Activated CD8-positive, alpha-beta memory T cell treated with anti-CD3 and anti-CD28 coated beads, Interleukin-2, amount 50 U/mL, for 48 hours (primary cell): ENCODE results near the gene TEC.
"Not testable (repeated sequence)": the region's sequence is repeated elsewhere in the genome, so short reads cannot be mapped to it uniquely, and the experiment has no call there.

Experiments used
- DNase-seq: peaks from one replicate; pipeline ENCODE4 v3.0.0-alpha.2; 2020

The TEC gene

DNA sequence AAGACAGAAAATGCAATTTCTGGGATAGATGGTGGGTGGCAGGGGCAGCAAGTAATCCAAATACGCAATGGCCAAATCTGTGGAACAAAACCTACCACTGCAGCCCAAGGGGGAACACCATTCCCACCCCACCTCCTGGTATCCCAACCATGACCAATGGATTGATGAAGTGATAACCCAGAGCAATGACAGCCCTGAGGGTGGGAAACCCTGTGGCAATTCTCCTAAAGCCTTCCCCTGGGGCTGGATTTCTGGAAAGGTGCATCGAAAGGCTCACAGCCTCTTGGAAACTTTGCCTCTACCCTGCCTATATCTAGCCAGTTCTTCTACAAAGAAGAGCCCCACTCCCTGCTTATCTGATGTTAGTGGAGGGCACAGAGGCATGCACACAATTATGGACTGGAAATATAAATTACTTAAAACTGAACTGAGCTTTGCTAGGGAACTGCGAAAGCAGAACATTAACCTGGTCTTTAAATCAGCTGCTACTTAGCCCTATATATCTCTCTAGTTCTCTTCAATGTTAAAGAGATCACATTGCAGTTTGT lies 75.6 kb downstream of the TEC start:
- no peak for DNase-seq

DNA sequence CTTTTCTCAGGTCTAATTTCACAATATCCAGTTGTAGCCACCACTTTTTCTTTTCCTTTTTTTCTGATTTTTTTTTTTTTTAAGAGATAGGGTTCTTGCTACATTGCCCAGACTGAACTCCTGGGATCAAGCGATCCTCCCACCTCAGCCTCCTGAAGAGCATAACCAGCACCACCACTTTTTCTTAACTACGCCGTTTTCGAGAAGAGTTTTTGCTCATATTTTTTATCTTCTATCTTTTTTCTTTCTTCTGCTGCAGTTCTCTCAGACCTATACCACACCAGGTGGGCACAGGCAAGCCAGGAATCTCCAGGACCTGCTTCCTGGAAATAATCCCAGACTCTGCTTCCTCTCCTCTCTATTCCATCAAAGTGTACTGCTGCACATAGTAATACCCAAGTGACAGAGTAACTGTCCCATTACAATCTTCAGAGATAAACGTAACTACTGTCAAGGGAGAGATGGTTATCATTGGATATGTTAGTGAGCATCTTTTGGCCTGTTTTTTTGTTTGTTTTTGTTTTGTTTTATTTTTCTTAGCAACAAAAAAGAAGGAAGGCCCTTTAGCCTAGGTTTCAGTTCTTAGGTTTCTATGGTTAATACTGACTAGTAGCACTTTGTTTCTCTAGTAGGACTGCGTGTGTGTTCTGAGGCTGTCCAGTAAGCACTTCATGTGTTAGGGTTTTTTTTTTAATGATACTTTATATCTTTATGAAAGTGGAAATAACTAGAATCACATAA lies 76.4 kb downstream of the TEC start:
- no peak for DNase-seq

DNA sequence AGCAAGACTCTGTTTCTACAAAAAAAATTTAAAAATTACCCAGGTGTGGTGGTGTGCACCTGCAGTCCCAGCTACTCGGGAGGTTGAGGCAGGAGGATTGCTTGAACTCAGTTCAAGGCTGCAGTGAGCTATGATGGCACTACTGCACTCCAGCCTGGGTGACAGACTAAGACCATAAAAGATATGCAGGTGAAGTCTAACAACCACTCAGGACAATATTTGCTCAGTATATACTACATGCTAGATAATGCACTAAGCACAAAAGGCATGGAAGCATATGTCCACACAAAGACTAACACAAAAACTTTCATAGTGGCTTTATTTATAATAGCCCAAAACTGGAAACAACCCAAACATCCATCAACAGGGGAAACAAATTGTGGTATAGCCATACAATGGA lies 77.9 kb downstream of the TEC start:
- no peak for DNase-seq

DNA sequence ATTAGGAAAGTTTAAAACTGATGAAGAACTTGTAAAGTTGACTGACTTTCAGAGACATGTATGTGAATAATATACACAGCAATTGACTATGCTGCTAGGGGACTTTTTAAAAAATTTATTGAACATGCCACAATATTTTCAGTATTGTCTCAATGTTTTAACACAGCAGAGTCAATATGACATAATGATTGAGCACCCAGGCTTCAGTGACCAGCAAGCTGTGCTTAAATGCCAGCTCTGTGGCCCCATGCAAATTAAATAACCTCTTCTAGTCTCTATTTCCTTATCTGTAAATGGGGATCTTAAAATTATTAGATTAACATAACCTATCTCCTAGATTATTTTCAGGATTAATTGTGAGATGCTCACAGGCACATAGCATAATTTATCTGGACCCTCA lies 78.8 kb downstream of the TEC start:
- DNase-seq, result no peak

DNA sequence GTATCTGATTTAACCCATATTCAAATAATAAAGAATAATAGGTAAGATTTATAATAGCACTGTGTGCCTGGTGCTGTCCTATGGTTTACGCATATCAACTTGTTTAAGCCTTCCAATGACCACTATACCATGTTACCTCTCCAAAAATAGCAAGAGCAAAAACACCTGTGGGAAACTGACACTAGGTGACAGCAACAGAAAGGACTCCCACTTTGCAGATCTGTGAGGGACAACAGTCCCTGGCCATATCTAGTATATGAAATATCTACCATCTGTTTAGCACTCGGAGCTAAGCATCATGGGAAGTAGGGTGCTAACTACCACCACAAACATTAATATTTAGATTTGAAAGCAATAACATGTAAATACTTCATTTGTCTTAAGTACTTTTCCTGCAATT lies 79.9 kb downstream of the TEC start:
- no peak for DNase-seq

DNA sequence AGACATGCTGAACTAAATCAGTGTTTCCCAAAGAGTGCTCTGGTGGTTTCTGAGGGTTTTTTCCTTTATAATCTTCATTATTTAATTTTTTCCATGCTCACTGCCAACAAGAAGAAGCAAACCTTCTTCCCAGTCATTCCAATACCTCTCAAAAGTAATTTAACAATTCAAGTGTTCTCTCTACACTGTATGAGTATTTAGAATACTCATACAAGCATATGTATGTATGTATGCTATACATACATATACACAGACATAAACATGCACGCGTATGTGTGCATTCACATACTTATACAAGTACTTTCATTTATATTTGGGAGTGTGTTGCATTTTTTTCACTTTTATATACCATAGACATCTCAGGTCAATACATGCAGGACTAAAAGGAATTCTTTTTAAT lies 81.2 kb downstream of the TEC start:
- no peak for DNase-seq

DNA sequence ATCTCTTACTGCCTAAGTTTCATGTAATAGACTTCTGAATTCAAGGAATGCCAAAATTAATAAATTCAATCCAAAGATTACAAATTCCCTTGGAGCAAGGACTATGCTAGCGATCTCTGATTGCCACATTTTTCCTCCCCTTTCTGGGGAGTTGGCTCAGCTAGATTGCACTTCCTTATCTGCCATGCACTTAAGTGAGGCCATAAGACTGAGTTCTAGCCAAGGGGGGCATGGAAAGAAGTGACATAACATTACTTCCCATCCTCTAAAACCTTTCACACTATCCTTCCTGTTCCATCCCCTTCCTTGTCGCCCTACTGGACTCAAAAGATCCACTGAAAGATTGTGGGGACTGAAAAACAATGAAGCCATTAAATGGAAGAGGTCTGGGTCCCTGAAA lies 81.8 kb downstream of the TEC start:
- no peak for DNase-seq

DNA sequence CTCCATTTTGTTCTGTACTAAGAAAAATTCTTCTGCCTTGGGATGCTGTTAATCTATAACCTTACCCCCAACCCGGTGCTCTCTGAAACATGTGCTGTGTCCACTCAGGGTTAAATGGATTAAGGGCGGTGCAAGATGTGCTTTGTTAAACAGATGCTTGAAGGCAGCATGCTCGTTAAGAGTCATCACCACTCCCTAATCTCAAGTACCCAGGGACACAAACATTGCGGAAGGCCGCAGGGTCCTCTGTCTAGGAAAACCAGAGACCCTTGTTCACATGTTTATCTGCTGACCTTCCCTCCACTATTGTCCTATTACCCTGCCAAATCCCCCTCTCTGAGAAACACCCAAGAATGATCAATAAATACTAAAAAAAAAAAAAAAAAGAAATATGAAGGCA lies 82.6 kb downstream of the TEC start:
- DNase-seq, result not testable (repeated sequence)

DNA sequence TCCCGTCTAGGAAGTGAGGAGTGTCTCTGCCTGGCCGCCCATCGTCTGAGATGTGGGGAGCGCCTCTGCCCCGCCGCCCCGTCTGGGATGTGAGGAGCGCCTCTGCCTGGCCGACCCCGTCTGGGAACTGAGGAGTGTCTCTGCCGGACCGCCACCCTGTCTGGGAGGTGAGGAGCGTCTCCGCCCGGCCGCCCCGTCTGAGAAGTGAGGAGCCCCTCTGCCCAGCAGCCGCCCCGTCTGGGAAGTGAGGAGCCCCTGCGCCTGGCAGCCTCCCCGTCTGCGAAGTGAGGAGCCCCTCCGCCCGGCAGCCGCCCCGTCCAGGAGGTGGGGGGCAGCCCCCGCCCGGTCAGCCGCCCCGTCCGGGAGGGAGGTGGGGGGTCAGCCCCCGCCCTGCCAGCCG lies 83.2 kb downstream of the TEC start:
- DNase-seq, result not testable (repeated sequence)

DNA sequence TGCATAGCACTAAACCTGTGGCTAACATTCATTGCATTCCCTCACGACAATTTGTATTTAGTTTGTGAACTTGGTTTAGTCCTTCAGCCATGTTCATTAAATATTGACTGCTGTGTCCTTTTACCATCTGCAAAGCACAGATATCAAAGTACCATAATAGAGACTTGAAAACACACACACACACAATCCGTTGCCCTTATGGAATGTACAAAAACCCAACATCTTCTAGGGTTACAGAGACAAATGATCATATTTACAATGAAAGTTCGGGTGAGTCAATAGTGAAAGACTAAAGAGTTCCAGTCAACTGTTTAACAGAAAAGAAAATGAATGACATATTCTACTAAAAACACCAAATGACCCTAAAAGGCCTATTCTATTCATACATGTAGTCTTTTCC lies 84.8 kb downstream of the TEC start:
- DNase-seq, result no peak

DNA sequence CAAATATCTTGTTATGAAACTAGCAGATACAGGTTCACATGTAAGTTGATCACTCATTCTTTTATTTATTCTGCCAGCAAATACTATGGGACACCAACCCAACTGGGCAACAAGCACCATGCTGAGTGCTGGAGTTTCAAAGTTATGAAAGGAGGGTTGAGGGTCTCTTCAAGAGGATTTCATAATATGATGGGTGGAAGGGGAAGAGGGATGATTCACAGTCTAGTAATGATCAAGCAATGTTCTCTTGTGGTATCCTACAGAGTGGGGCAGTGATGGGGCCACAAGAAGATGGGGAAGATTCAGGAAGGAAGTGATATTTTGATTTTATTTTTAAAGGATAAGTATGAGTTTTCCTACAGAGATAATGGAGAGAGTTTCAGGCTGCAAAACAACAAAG lies 89.4 kb downstream of the TEC start:
- no peak for DNase-seq

DNA sequence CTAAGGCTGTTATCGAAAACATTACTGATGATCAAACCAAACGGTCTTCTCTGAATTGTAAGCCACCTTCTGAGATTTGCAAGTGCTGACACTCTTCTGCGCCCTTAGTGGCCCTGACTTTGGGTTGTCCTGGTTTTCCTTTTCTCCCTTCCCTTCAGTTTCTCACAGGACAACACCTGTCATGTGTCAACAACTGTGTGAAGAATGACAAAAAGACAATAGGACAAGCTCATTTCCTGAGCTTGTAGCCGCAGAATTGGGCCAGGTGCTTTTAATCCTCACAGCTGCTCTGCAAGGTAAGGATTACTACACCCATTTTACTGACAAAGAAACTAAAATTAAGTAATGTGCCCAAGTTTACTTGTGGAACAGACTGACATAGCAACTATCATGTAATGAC lies 90.7 kb downstream of the TEC start:
- DNase-seq, result no peak

DNA sequence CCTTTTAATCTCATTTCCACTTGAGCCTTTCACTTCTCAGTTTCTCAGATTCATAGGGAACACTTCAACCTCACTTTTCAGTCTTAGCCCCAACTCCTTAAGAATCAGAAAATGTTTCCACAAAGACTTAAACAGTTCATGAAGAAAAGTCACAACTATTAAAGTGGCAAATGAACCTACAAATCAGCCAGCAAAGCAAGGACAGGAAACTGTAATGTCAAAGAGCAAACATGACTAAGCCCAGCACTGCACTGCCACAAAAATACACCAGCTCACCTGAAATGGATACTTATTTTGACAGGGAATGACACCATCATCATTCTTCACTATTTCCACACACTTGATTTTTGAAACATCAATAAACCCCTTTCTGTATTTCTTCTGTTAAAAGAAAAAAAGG lies 93.8 kb downstream of the TEC start:
- DNase-seq, result no peak

DNA sequence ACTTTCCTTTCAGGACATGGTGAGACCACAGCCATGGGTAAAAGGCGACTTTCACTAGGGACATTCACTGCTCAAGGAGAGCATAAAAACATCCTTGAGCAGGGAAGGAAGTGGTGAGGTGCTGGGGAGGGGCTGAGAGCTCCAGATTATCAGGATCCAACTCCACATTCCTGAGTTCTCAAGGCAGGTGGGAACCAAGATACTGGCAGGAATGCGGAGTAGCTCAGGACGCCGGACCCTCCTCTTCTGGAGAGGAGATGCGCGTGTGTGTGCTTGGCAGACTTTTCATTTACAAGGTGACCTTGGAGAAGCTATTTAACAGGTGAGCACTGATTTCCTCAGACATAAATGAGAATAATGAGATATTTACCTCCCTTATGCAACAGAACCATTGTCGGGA lies 94.3 kb downstream of the TEC start:
- DNase-seq, result no peak

DNA sequence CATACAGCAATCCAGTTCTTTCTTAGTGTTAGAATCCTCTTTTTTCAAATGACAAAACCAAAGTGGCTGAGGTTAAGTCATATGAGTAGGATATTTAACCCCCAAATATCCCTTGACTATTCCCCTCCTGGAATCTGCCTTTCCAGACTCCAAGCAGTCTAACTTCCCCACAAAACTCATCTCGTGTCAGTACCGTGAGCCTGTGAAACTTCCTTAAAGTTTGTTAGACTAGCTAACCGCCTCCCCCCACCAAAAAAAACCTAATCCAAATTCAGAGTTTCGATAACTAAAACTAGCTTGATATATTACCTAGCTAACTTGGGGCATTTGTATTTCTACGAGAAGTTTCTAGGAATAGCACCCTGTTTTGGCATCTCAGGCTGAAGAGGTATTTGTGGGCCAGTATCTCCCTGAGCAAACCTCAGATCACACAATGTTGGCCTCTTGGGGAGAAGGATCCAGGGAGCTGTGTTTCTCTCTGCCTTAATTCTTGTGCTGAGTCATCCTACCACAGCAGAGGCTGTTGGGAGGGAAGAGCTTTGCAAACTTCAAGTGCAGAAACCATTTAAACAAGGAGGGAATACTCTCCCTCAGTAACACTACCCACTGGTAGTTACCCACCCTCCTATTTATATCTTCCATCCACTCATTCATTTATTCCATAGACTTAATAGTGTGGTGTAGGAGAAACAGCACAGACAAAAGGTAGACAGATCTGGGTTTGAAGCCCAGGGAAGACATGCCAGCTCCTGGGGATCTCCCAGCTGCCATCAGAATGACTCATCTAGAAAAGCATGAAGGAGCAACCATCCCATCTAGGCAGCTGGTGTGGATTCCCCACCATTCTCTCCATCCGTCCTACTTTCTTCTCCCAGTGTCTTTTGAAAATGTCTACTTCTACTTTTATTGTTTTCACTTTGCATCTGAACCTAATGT lies 96.3 kb downstream of the TEC start:
- no peak for DNase-seq

DNA sequence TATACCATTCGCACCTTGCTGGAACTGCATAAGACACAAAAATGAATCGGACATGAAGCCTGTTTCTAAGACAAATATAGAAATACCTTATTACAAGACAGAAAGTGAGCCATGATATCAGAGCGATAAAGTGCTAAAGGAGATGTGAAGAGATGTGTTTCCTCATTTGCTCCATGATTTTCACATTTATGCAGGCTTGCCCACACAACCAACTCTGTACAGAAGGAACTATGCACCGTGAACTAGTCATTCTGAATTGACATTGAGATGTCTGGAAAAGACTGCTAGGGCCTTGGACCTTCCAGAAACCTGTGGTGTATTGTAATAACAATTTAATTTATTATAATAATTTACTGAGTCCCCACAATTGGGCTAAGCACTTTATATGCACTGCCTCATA lies 97.0 kb downstream of the TEC start:
- no peak for DNase-seq

DNA sequence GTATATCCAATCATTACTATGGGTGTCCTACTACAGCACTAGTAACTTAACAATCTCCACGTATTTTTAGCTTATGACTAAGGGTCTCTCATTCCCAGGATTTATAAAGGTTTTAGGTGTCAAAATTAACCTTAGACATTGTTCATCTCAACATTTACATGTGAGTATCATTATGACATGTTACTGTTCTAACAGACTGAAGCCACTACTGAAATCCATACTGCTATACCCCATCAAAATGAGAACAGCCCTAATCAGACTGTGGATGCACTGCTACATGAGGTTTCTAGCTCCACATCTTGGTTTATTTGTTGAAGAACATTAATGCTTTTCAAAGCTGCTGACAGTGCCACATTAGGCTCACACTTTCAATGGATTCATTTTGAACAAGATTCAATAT lies 100.0 kb downstream of the TEC start:
- DNase-seq, result no peak

DNA sequence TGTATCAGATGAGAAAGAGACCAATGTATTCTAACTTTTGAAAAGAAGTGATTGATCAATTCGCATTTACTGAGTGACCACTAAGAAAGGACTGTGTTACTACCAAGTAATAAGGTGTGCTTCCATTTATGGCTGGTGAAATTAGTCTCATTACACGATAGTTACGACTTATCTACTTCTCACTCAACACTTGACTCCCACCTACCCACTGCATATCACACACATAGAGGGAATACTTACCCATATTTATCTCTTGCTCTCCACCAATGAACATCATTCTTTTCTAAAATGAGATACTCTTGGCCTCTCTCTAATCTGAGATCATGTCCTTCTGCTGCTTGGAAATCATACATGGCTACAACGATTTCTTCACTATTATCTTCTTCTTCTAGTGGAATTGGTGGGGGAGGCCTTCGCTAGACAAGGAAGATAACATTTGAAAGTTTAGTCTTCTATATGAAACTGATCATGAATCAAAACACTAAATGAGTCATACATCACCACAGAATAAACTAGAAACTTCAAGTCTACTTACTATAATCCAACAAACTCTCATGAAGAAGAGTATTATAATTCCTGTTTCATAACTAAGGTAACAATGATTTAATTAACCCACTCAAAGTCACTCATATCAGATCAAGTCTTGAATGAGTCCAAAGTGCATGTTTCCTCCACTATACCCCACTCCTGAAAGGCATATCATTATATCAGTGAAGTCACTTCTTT lies 101.9 kb downstream of the TEC start:
- no peak for DNase-seq

DNA sequence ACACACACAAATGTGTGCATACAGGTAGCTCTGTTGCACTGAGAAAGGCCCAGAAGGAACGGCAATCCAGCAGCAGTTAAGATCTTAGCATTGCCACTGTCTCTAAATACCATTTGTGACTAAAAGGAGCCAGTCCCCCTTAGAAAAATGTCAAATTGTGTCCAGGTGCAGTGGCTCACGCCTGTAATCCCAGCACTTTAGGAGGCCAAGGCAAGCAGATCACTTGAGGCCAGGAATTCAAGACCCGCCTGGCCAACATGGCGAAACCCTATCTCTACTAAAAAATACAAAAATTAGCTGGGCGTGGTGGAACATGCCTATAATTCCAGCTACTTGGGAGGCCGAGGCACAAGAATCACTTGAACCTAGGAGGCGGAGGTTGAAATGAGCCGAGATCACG lies 105.1 kb downstream of the TEC start:
- not testable (repeated sequence) for DNase-seq

DNA sequence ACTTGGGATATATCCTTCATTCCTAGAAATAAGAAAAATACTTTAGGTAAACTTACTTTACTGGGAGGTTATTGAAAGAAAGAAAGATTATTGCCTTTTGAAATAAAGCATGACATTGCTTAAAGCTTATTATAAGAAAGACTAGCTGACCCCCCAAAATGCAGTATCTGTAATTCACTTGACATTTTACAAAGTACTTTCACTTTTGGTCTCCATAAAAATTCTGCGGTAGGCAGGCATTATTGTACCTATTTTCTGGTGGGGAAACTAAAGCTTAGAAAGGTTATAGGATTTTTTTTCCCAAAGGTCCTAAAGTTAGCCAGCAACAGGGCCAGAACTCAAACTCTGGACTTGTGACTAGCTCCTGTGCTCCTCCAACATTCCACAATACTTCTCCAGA lies 105.9 kb downstream of the TEC start:
- DNase-seq, result no peak

DNA sequence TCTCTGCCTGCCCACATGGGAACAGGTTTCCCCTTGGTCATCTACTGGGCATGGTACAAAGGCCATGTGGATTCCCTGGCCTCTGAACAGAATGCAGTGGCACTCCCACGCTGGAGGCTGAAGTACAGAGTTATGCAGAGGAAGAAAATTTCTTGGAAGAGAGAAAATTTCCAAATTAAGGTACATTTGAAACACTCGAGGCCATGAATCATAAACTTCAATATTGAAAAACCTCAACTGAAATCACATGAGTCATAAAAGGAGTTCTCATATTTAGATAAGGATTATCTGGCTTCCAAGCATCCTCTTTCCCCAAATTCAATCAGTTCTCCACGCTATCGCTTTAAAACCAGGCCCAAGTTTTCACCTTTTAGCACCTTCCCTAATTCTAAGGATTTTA lies 107.5 kb downstream of the TEC start:
- DNase-seq, result no peak

DNA sequence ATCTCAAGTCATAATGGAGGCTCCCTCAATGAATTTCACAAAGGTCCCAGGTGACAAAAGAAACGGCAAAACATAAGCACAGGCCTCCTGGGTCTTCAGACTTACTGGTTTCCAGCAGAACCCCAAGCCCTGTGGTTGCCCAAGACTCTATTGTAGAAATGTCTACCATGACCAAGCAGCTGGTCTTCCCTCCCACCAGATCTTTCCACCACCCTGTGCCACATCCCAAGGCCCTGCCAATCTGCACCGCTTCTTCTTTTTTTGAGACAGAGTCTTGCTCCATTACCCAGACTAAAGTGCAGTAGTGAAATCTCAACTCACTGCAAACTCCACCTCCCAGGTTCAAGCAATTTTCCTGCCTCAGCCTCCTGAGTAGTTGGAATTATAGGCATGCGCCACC lies 112.4 kb downstream of the TEC start:
- no peak for DNase-seq

DNA sequence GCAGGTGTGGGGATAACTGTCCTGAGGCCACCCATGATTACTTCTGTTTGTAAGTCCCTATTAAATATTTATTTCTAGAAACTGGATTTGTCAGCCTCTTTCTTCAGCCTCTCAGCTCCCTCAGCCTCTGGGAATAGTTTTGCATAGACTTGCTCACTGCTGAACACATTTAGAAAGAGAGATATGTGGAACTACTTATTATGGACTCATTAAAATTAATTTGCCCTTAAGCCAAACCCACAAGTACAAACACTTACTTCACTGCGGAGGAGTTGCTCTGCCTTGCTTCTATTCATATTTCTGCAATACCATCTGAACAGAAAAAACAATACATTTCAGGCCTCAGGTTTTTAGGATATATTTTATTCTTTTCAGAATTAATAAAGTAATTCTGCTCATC lies 113.2 kb downstream of the TEC start:
- DNase-seq, result no peak
